Ramos (cell line): ENCODE measurements around the gene SLC5A5.

Experiments
- in situ Hi-C: fragments of 300-500 bp; cut with MboI; formaldehyde crosslinking; loops from one replicate; pipeline ENCODE4 v1.14.3; 2022; ENCODE audit warnings: low sequenced_read_pairs; ENCODE audit not compliant: unreplicated experiment

SLC5A5 gene

GRCh38 chr19:17846146-17846545 lies 25.6 kb upstream of the SLC5A5 start:
- in situ Hi-C loops, result no loop called here

DNA sequence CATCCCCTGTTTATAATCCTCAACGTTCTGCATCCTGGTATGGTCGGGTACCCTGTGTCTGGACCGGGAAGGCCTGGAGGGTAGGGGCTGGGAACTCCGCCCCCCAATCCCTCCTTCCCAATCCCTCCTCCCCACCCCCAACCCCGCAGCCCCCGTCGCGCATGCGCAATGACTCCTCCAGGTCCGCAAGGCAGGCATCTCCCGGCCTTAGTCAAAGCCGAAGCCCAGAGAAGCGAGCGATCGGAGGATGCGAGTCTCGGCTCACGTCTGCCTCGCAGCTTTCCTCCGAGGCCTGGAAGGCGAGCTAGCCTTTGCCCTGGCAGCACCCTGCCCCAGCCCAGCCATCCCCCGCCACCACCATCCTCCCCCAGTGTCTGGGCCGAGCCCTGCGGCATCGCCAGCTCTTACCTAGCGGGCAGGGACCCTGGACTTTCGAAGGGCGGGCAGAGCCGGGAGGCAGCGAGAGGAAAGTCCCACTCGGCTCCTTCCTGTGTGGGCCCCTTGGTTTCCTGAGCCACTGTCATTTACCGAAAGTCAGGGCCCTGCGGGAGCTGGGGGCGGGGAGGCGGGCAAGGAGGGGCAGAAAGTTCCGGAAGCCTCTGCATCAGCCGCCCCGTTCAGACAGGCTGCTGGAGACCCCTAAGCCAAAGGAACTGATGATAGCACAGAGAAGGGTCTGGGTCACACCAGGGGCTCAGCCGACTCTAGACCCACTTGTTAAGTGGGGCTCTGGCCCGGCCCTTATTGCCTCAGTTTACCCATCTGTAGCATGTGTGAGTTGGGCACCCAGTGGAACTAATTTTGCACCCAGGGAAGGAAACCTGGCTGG lies 24.0 kb upstream of the SLC5A5 start, which contains the start of gene JAK3:
TSS of gene JAK3 (minus strand) at position 445 of the 829 bp plus-strand sequence. CDS start 3,565 bp downstream, outside the sequence.
- in situ Hi-C loops, result no loop called here

- in situ Hi-C loops, result no loop called here
These were observed 23.0 kb upstream of the SLC5A5 start for GRCh38 chr19:17848595-17849292.

DNA sequence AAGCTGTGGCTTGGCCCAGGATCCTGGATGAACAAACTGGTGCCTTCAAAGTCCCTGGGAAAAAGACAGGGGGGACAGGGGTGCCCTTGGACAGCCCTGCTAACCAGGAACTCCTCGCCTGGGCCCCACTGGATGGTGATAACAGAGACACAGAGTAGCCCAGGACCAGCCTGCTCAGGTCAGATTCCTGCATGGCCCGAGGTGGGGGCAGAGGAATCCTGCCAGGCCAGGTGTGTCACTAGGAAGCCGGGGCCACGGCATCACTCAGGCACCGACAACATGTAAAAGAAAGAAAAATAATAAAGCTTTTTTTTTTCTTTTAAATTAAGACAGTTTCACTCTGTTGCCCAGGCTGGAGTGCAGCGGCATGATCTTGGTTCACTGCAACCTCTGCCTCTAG lies 17.7 kb upstream of the SLC5A5 start:
- in situ Hi-C loops, result loop anchor here (10.0 kb wide), 1 partner anchor 149 kb away; no protein-coding TSS in a partner anchor

GRCh38 chr19:17855280-17856152 lies 16.2 kb upstream of the SLC5A5 start:
- in situ Hi-C loops, result loop anchor here (10.0 kb wide), 1 partner anchor 151 kb away; no protein-coding TSS in a partner anchor

DNA sequence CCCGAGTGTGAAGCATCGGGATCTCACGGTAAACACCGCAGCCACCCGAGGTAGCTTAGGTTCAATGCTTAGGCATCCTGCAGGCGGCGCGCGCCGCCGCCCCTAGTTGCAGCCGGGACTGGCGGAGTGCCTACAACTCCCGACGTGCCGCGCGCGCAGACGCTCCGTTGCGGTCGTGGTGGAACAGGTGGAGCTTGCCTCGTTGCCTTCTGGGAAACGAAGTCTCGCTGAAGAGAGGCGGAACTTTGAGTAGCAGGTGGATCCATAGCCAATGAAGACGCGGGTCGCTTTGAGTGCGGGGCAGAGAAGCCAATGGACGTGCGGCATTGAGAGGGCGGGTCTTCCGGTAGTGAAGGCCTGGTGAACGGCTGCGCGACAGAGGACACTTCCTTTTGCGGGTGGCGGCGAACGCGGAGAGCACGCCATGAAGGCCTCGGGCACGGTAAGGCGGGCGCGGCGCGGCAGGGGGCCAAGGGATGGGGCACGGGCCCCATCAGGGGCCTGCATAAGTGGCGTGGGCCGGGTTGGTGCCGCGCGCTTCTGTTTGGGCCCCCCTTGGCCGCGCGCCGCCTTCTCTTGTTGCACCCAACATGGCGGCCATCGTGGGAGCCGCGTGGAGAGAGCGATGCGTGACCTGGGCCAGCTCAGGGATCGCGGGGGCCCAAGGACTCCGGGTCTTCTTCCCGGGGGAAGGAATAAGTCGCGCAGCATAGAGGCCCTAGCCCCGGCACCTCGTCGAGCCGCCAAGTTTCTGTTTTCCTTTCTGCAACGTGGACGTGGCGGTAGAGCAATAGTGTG lies 12.0 kb upstream of the SLC5A5 start, which contains the start of gene RPL18A:
TSS of gene RPL18A (plus strand) at position 378 of the 798 bp plus-strand sequence. CDS start at position 425, 47 bp downstream.
- in situ Hi-C loops, result loop anchor here (10.0 kb wide), 2 partner anchors 135 to 155 kb away; no protein-coding TSS in a partner anchor

DNA sequence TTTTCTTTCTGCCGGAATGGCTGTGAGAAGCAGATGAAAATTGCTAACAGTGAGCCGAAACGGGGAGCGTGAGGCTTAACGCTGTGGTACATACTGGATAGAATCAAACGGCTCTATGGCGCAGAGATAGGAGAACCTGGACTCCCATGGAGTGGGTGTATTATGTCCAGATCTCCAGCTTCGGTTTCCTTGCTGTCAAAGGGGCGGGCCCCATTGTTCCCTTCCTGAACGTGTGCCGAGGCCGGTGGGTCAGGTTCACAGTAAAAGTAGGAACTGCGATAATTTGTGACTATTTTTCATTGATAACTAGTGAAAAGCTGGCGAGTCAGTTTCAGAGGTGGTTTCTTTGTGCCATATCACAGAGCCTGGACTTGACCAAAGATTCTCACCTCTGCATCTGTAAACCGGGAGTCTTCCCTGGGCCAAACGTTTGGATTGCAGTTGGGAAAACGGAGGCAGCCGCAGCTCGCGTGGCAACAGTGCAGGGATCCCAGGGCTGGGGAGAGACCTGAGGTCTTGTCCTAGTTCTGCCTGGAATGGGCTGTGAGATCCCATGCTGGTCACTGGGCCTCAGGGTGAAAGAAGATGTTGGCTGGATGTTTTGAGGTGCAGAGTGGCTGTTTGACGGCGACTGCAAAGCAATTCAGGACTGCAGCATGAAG lies 11.3 kb upstream of the SLC5A5 start:
- in situ Hi-C loops, result loop anchor here (10.0 kb wide), 1 partner anchor 134 kb away; no protein-coding TSS in a partner anchor

GRCh38 chr19:17860993-17861360 lies 10.8 kb upstream of the SLC5A5 start:
- in situ Hi-C loops, result loop anchor here (10.0 kb wide), 1 partner anchor 134 kb away; no protein-coding TSS in a partner anchor

- in situ Hi-C loops, result loop anchor here (10.0 kb wide), 1 partner anchor 133 kb away; no protein-coding TSS in a partner anchor
These were observed 10.0 kb upstream of the SLC5A5 start for GRCh38 chr19:17861542-17862402.

GRCh38 chr19:17862711-17863519 lies 8.8 kb upstream of the SLC5A5 start:
- in situ Hi-C loops, result loop anchor here (10.0 kb wide), 1 partner anchor 132 kb away; no protein-coding TSS in a partner anchor

GRCh38 chr19:17863520-17864182 lies 8.1 kb upstream of the SLC5A5 start:
- in situ Hi-C loops, result loop anchor here (10.0 kb wide), 1 partner anchor 131 kb away; no protein-coding TSS in a partner anchor

DNA sequence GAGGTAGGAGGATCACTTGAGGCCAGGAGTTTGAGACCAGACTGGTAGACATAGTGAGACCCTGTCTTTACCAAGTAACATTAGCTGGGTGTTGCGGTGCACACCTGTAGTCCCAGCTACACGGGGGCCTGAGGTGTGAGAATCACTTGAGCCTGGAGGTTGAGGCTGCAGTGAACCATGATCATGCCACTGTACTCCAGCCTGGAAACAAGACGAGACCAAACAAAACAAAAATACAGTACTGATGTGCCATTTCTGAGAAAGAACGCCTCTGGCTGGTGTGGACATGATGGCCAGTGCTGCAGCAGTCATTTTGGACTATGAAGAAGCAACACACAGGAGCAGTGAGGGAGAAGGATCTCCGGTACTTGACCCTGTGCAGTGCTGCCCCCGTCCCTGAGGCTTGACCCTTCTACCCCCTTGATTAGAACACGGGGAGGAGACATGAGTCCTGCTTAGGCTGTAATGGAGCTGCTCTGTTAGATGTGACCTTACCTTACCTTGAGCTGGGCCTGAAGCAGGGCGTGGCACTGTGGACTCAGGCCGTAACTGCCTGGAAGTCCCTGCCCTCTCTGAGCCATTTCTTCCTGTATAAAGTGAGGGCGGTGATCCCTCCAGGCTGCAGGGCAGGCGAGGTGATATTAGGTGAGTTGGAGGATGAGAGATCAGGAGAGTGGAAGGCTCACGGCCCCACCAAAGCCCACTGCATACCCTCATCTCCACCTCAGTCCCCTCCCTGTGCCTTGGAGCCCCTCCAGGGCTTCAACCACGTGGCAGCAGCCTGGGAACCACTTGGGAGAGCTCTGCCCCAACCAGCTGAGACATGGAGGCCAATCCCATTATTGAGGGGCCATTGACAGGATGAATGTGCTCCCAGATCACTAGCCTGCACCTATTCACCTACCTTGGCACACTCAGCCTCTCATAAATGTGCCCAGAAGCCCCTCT lies 6.1 kb upstream of the SLC5A5 start:
- in situ Hi-C loops, result loop anchor here (5.0 to 10.0 kb wide), 2 partner anchors 62 to 129 kb away; no protein-coding TSS in a partner anchor

GRCh38 chr19:17866312-17866963 lies 5.3 kb upstream of the SLC5A5 start:
- in situ Hi-C loops, result loop anchor here (5.0 to 10.0 kb wide), 2 partner anchors 61 to 128 kb away; no protein-coding TSS in a partner anchor

DNA sequence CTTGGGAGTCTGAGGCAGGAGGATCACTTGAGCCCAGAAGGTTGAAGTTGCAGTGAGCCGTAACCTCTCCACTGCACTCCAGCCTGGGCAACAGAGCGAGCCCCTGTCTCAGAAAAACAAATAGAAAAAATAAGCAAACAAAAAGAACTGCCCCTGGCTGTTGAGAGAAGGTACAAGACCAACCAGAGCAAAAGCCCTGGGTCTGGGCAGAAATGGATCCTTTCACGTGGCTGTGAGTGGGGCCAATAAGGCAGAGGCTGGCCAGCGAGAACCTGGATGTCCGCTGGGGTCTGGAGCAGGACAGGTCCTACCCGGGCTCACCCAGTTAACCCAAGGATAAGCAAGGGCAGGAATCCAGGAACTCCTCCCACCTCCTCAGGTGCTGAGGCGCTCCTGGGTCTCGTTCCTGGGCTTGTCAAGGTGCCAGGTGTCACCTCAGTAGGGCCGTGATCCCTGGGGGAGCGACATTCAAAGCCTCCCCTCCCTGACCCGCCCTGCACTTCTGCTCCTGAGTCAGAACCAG lies 4.7 kb upstream of the SLC5A5 start:
- in situ Hi-C loops, result loop anchor here (5.0 to 10.0 kb wide), 2 partner anchors 60 to 128 kb away; no protein-coding TSS in a partner anchor
